ENCODE results near the gene CISD3.

Gene CISD3

GRCh38 chr17:38779965-38780752 lies 50.0 kb downstream of the CISD3 start:
- no peak for DNase-seq

DNA sequence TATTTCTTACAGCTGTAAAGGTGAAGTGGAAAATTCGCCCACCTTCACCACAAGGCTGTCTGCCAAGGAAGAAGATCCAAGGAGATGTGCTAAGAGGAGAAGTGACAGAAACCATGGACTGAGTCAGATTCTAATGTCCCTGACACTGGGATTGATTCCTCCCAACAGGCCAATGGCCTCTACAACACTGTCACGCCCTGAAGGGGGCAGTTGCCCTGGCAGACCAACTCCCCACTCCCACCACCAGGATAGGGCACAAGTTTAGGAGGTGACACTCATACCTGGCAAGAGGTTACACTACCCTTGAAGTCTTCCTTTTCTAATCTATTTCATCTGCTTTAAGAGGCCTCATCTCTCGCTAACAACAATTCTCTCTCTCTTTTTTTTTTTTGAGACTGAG lies 53.1 kb downstream of the CISD3 start:
- no peak for DNase-seq
